Parathyroid adenoma (tissue), 2 donors: ENCODE data around the gene SETX.
"Not testable (repeated sequence)": the region's sequence is repeated elsewhere in the genome, so short reads cannot be mapped to it uniquely, and the experiment has no call there.

ENCODE experiments used
- H2AFZ ChIP-seq: fragments of 300-600 bp; sonication (generic); one replicate; pipeline ENCODE4 v1.7.0; 2017; ENCODE audit warnings: antibody characterized with exemption, mild to moderate bottlenecking
- H3K27ac ChIP-seq: fragments of 300-600 bp; sonication (generic); one replicate; pipeline ENCODE4 v1.7.0; 2017
- H3K27me3 ChIP-seq: fragments of 300-600 bp; sonication (generic); one replicate; pipeline ENCODE4 v1.7.0; 2017; ENCODE audit warnings: low read length; ENCODE audit not compliant: control insufficient read depth, insufficient read depth
- H3K36me3 ChIP-seq: fragments of 300-600 bp; sonication (generic); one replicate; pipeline ENCODE4 v1.7.0; 2017; ENCODE audit warnings: low read length; ENCODE audit not compliant: control insufficient read depth, insufficient read depth
- H3K4me1 ChIP-seq: fragments of 300-600 bp; sonication (generic); one replicate; pipeline ENCODE4 v1.7.0; 2017; ENCODE audit warnings: control low read depth
- H3K4me2 ChIP-seq: fragments of 300-600 bp; sonication (generic); one replicate; pipeline ENCODE4 v1.7.0; 2017; ENCODE audit warnings: low read length
- H3K4me3 ChIP-seq: fragments of 300-600 bp; sonication (generic); one replicate; pipeline ENCODE4 v1.7.0; 2017; ENCODE audit warnings: low read depth, low read length
- H3K79me2 ChIP-seq: fragments of 300-600 bp; sonication (generic); one replicate; pipeline ENCODE4 v1.7.0; 2017; ENCODE audit warnings: control low read depth
- H3K9ac ChIP-seq: fragments of 300-600 bp; sonication (generic); one replicate; pipeline ENCODE4 v1.7.0; 2017; ENCODE audit warnings: mild to moderate bottlenecking
- H3K9me3 ChIP-seq: fragments of 300-600 bp; sonication (generic); one replicate; pipeline ENCODE4 v1.7.0; 2017; ENCODE audit warnings: low read length; ENCODE audit not compliant: control insufficient read depth
- CTCF ChIP-seq: fragments of 300-600 bp; sonication (generic); IDR thresholded peaks from one replicate; pipeline ENCODE4 v1.7.0; 2017; ENCODE audit warnings: antibody characterized with exemption, mild to moderate bottlenecking
- donor health status: primary hyperparathyroidism.

Gene SETX

GRCh38 chr9:132381966-132382541, 27.3 kb upstream of the SETX start:
- no peak for TF ChIP-seq CTCF
- Histone ChIP-seq H2AFZ (no peak overlapping the region), H3K79me2 (no peaks in the 10 kb centered on the region), H3K36me3 (no peaks in the 10 kb centered on the region), H3K27me3 (no peaks in the 10 kb centered on the region), H3K9ac (no peak overlapping the region), H3K4me1 (no peaks in the 10 kb centered on the region), H3K4me3 (no peak overlapping the region), H3K4me2 (no peak overlapping the region), H3K27ac (no peak overlapping the region), H3K9me3 (no peaks in the 10 kb centered on the region)

- not testable (repeated sequence) for H2AFZ ChIP-seq, H3K79me2 ChIP-seq, H3K4me2 ChIP-seq, H3K9ac ChIP-seq, H3K4me1 ChIP-seq, H3K36me3 ChIP-seq, H3K9me3 ChIP-seq, H3K4me3 ChIP-seq, H3K27me3 ChIP-seq, H3K27ac ChIP-seq
Observed at GRCh38 chr9:132378416-132378815, 23.6 kb upstream of the SETX start.

- H3K36me3 ChIP-seq, H3K27ac ChIP-seq, H3K27me3 ChIP-seq, H2AFZ ChIP-seq, H3K4me2 ChIP-seq, H3K9me3 ChIP-seq, H3K4me1 ChIP-seq, H3K9ac ChIP-seq, H3K4me3 ChIP-seq, H3K79me2 ChIP-seq: not testable (repeated sequence)
Observed at GRCh38 chr9:132377769-132378168, 23.0 kb upstream of the SETX start.

GRCh38 chr9:132372177-132373095, 17.6 kb upstream of the SETX start:
- Histone ChIP-seq H3K79me2 (no peaks in the 10 kb centered on the region), H3K4me3 (no peak overlapping the region), H3K27ac (peak overlapping the region; percentile 51), H2AFZ (no peak overlapping the region), H3K9ac (no peak overlapping the region), H3K9me3 (no peaks in the 10 kb centered on the region), H3K27me3 (no peaks in the 10 kb centered on the region), H3K4me2 (no peak overlapping the region), H3K4me1 (no peaks in the 10 kb centered on the region), H3K36me3 (no peaks in the 10 kb centered on the region)
- no peak for TF ChIP-seq CTCF

- Histone ChIP-seq H3K4me1 (no peaks in the 10 kb centered on the region), H3K36me3 (no peaks in the 10 kb centered on the region), H3K27me3 (no peaks in the 10 kb centered on the region)
Observed at GRCh38 chr9:132370592-132370991, 15.8 kb upstream of the SETX start.

More at GRCh38 chr9:132370592-132370991, 15.8 kb upstream of the SETX start:
- no peaks in the 10 kb centered on the region for H3K79me2 ChIP-seq
- no peak overlapping the region for H3K27ac ChIP-seq
- H3K4me2 ChIP-seq = no peak overlapping the region
- no peak overlapping the region for H2AFZ ChIP-seq
- H3K4me3 ChIP-seq = no peak overlapping the region
- TF ChIP-seq CTCF = no peak
- H3K9ac ChIP-seq = no peak overlapping the region
- no peaks in the 10 kb centered on the region for H3K9me3 ChIP-seq
